ENCODE data around the gene RAD54L.
A peak's percentile ranks its signal among the peaks of the same experiment; 100 is the strongest.
"Not testable (repeated sequence)": the region's sequence is repeated elsewhere in the genome, so short reads cannot be mapped to it uniquely, and the experiment has no call there.

The RAD54L gene

GRCh38 chr1:46319301-46319700, 71.7 kb downstream of the RAD54L start:
- FAIRE-seq; DNase-seq (ENCODE audit: low spot score): not testable (repeated sequence)

- DNase-seq (ENCODE audit: low spot score); FAIRE-seq: not testable (repeated sequence)
Measured at GRCh38 chr1:46319960-46320914, 72.7 kb downstream of the RAD54L start.

DNA sequence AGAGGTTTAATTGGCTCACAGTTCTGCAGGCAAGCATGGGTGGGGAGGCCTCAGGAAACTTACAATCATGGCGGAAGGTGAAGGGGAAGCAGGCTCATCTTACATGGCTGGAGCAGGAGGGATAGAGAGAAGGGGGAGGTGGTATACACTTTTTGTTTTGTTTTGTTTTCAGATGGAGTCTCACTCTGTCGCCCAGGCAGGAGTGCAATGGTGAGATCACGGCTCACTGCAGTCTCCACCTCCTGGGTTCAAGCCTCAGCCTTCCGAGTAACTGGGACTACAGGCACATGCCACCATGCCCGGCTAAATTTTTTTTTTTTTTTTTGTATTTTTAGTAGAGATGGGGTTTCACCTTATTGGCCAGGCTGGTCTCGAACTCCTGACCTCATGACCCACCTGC, 74.6 kb downstream of the RAD54L start:
- DNase-seq (ENCODE audit: low spot score); FAIRE-seq: not testable (repeated sequence)

DNA sequence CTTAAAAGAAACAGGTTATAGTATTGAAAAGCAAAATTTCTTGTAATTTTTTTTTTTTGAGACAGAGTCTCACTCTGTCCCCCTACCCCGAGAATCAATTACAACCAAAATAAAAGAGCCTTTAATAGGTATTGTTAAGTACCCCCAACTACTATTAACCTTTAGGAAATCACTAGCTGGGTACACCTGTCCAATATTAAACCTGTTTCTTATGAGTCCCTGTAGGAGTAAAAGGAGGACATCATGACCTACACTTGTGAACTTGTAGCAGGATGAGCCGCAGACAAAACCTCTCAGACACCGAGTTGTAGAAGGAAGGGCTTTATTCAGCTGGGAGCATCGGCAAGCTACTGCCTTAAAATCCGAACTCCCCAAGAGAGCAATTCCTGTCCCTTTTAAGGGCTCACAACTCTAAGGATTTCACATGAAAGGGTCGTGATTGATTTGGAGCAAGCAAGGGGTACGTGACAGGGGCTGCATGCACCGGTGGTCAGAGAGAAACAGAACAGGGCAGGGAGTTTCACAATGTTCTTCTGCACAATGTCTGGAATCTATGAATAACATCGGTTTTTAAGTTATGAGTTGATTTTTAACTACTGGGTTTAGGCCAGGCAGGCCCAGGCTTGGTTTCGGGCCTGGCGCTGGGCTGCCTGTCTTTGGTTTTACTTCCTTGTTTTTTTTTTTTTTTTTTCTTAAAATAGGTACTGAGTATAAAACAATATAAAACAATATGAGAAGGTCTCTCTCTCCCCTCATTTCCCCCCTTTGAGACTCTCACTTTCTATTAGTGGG, 77.9 kb downstream of the RAD54L start:
- not testable (repeated sequence) for DNase-seq (ENCODE audit: low spot score)

More for the DNA sequence above, 77.9 kb downstream of the RAD54L start:
- peak; percentile 90 for FAIRE-seq

All from RCC 7860 (cell line).